ENCODE data around the gene NDUFS7. TPM values are rescaled to one million over a fixed set of nuclear protein-coding genes. Genes with fewer than 3 reads are reported as not detected.

Gene NDUFS7
- total RNA-seq, 4 donors from 2014 or later, result 124 to 191 (median 165) TPM

DNA sequence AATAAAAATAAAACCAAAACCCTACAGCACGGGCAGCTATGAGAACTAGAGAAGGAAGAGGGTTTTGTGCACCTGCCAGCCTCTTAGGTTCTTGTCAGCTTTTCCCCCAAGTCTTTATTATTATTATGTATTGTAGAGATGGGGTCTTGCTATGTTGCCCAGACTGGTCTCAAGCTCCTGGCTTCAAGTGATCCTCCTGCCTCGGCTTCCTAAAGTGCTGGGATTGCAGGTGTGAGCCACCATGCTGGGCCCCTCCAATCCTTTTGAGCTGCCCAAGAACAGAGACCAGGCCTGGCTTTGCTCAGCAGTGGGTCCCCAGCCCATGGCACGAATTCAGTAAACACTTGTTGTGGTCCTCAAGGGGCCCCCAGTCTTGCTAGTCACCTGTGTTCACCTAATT, 1.5 kb upstream of the NDUFS7 start:
- intact Hi-C loops (cut with DNase I), result no loop called here
- Histone ChIP-seq H3K9me3 (no peaks in the 10 kb centered on the region), H3K4me1 (peaks cover 30 to 43% (median 32%) of the 10 kb centered on the region in 3 donors), H3K27me3 (no peaks in the 10 kb centered on the region), H3K4me3 (no peak overlapping the region), H3K36me3 (peaks cover 0 to 24% (median 2%) of the 10 kb centered on the region in 3 donors), H3K27ac (no peak overlapping the region)
- no peak for DNase-seq
- 59 to 69% methylated on average over 1 to 3 of the region's 3 CpGs for WGBS, 2 donors
- TF ChIP-seq CTCF (IDR thresholded peaks at IDR 0.05) (no peak), POLR2A (IDR thresholded peaks at IDR 0.05) (no peak)

DNA sequence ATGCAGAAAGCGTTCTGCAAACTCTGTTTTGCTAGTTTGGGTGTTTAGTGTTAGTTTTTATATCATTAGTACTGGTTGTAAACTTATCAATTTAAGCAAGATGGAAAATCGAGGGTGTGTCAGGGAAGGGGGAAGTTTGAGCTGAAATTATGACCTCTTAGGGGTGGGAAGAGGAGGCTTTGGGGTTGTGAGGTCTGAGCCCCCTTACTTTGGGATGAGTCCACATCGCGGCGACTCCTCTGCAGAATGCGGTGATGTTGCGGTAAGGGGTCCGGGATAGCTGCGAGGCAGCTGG, 743 bp upstream of the NDUFS7 start:
- Histone ChIP-seq H3K4me3 (peak overlapping the region in 3 of 4 donors; percentile 77 to 93 (median 79)), H3K4me1 (peaks cover 33 to 50% (median 35%) of the 10 kb centered on the region in 3 donors), H3K36me3 (peaks cover 0 to 22% (median 1%) of the 10 kb centered on the region in 3 donors), H3K27ac (peak overlapping the region in 2 of 4 donors; percentile 91 to 93), H3K9me3 (no peaks in the 10 kb centered on the region), H3K27me3 (no peaks in the 10 kb centered on the region)
- DNase-seq, result no peak
- intact Hi-C loops (cut with DNase I), result no loop called here
- no peak for TF ChIP-seq POLR2A (IDR thresholded peaks at IDR 0.05)
- no peak for TF ChIP-seq CTCF (IDR thresholded peaks at IDR 0.05)
- 12 to 62% methylated on average over 2 to 9 of the region's 9 CpGs for WGBS, 2 donors

GRCh38 chr19:1384085-1384462, 367 bp downstream of the NDUFS7 start:
- Histone ChIP-seq H3K36me3 (peaks cover 5 to 31% (median 10%) of the 10 kb centered on the region in 3 donors), H3K9me3 (no peaks in the 10 kb centered on the region), H3K4me3 (peak overlapping the region; percentile 77 to 93 (median 80)), H3K27me3 (no peaks in the 10 kb centered on the region), H3K4me1 (peaks cover 33 to 55% (median 35%) of the 10 kb centered on the region in 3 donors), H3K27ac (peak overlapping the region; percentile 86 to 94 (median 92))
- DNase-seq, result no peak
- no peak for TF ChIP-seq POLR2A (IDR thresholded peaks at IDR 0.05)
- no peak for TF ChIP-seq CTCF (IDR thresholded peaks at IDR 0.05)
- 8 to 10% methylated on average over 2 to 4 of the region's 23 CpGs for WGBS, 2 donors
- intact Hi-C loops (cut with DNase I), result no loop called here

GRCh38 chr19:1384478-1385110, 887 bp downstream of the NDUFS7 start:
- H3K27me3 ChIP-seq, result no peaks in the 10 kb centered on the region
- H3K9me3 ChIP-seq, result no peaks in the 10 kb centered on the region
- peak overlapping the region; percentile 86 to 94 (median 92) for H3K27ac ChIP-seq
- TF ChIP-seq CTCF (IDR thresholded peaks at IDR 0.05), result no peak
- no peak for TF ChIP-seq POLR2A (IDR thresholded peaks at IDR 0.05)
- WGBS, 2 donors, result 30 to 33% methylated on average over 15 to 17 of the region's 17 CpGs
- intact Hi-C loops (cut with DNase I), result no loop called here
- no peak for DNase-seq
- H3K4me3 ChIP-seq, result peak overlapping the region; percentile 77 to 93 (median 80)
- H3K36me3 ChIP-seq, result peaks cover 10 to 36% (median 15%) of the 10 kb centered on the region in 3 donors
- H3K4me1 ChIP-seq, result peaks cover 33 to 55% (median 35%) of the 10 kb centered on the region in 3 donors

DNA sequence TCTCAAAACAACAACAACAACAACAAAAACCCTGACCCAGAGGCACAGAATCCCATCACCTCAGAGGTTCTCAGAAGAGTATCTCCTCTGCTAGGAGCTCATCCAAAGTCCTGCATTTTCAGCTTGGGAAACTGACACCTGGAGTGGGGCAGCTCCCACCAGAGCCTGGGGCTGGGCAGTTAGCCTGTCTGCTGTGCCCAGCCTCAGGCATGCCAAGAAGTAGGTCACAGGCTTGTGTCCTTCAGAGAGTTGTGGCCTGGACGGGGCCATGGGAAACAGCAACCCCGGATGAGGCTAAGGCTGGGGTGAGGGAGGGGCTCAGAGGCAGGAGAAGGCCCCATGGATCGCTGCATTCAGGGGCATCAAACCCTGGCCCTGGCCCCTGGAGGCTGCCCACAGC, 2.1 kb downstream of the NDUFS7 start:
- no peak for DNase-seq
- WGBS, 2 donors, result 95% methylated on average over 3 of the region's 3 CpGs; no CpG with 5 or more reads in 1 of the 2 donors
- Histone ChIP-seq H3K36me3 (peaks cover 10 to 49% (median 19%) of the 10 kb centered on the region in 3 donors), H3K4me1 (peaks cover 33 to 55% (median 35%) of the 10 kb centered on the region in 3 donors), H3K4me3 (no peak overlapping the region), H3K27me3 (no peaks in the 10 kb centered on the region), H3K9me3 (no peaks in the 10 kb centered on the region), H3K27ac (no peak overlapping the region)
- TF ChIP-seq POLR2A (IDR thresholded peaks at IDR 0.05) (no peak), CTCF (IDR thresholded peaks at IDR 0.05) (no peak)
- intact Hi-C loops (cut with DNase I), result no loop called here

Data from esophagus squamous epithelium (tissue), 5 donors.